Measurements from ENCODE around the gene ETV3.

- TF ChIP-seq CTCF (IDR thresholded peaks at IDR 0.05): no peak
- no peak for TF ChIP-seq POLR2A (IDR thresholded peaks at IDR 0.05)
Observed at GRCh38 chr1:157114183-157115121, 23.7 kb downstream of the ETV3 start.

Measured in uterus (tissue), 2 donors.